ENCODE measurements around the gene TATDN2.

GRCh38 chr3:10247679-10248183 lies 528 bp upstream of the TATDN2 start:
- TF ChIP-seq EZH2 (IDR thresholded peaks at IDR 0.05; ENCODE audit: borderline replicate concordance, low read depth, low read length, severe bottlenecking): no peak
- TF ChIP-seq CTCF (IDR thresholded peaks at IDR 0.05; ENCODE audit: borderline replicate concordance, extremely low read depth, low read length, poor library complexity, severe bottlenecking): no peak
